Heart left ventricle (tissue), 13 donors: Measurements from ENCODE around the gene TGM1.

ENCODE experiments used
- POLR2A ChIP-seq, 2 donors: fragments of 450-650 bp; IDR thresholded peaks; one replicate each; pipeline ENCODE4 v1.6.1; 2017; ENCODE audit warnings: antibody characterized with exemption in 2 of 2, mild to moderate bottlenecking in 2 of 2, moderate library complexity in 2 of 2
- TF ChIP-seq, protein P1 (sequence below), 12 donors: fragments of 200-600 bp; sonication (generic) in 4 of 12; IDR thresholded peaks; one replicate each; pipeline versions ENCODE4 v1.5.0 to v1.8.0; 2018 to 2022; ENCODE audit warnings: antibody characterized with exemption in 12 of 12, mild to moderate bottlenecking in 5 of 12
- donor health status: ischemic (EF 13 %, LVEDD 7.1; RV severe dilation, severe dysfunction).
- donor health status: DM: no; HTN: yes; CAD: no.
- donor health status: DM: no; HTN: no; CAD: no.
- donor health status: ischemic (EF 25% LVEDD 6.9; RV normal size, moderate dysfunction).
- donor health status: ischemic (EF 25% LVEDD 5.7; RV mildly dilated, moderate dysfunction).
- donor health status: ischemic (EF 35%, LVEDD 5.7; RV mildly dilated, moderate dysfunction).
- donor health status: nonischemic (EF 11% LVEDD 7.7; RV severe dilation, severe dysfunction).
- donor health status: DM: yes; HTN: yes; CAD: no.
- donor health status: PGD.
- donor health status: ischemic (EF 29% LVEDD 5.4; RV normal size, mild dysfunction).
- donor health status: nonischemic (EF 23%, LVEDD 6.1; RV moderate dilation, normal function).

DNA sequence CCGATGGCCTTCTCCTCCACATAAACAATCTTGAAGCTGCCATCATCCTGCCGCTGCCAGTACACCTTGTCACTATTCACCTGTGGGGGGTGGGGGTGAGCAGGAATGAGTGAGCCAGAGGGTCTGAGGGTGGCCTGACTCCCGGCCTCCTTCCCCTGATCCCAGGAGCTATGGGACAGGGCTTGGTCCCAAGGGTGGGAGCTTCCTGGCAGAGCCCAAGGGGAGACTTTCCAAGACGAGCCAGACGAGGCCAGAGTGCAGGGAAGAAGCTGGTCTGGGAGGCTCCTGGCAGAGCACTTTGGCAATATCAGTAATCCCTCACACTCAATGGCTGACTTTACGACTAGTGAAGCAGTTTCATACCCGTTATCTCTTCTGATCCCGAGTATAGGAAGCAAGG is 7.5 kb downstream of the TGM1 start:
- TF ChIP-seq, protein P1, sequence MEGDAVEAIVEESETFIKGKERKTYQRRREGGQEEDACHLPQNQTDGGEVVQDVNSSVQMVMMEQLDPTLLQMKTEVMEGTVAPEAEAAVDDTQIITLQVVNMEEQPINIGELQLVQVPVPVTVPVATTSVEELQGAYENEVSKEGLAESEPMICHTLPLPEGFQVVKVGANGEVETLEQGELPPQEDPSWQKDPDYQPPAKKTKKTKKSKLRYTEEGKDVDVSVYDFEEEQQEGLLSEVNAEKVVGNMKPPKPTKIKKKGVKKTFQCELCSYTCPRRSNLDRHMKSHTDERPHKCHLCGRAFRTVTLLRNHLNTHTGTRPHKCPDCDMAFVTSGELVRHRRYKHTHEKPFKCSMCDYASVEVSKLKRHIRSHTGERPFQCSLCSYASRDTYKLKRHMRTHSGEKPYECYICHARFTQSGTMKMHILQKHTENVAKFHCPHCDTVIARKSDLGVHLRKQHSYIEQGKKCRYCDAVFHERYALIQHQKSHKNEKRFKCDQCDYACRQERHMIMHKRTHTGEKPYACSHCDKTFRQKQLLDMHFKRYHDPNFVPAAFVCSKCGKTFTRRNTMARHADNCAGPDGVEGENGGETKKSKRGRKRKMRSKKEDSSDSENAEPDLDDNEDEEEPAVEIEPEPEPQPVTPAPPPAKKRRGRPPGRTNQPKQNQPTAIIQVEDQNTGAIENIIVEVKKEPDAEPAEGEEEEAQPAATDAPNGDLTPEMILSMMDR (IDR thresholded peaks at IDR 0.05), result no peak
- TF ChIP-seq POLR2A (IDR thresholded peaks at IDR 0.05), result no peak
